ENCODE results near the gene SPPL2C. TPM values are rescaled to one million over a fixed set of nuclear protein-coding genes. Genes with fewer than 3 reads are reported as not detected.

Gene SPPL2C
- total and polyA plus RNA-seq, 2 of the 8 experiments (the other 6 are each of a cell fraction or from before 2014, with no cell fraction given) = not detected

DNA sequence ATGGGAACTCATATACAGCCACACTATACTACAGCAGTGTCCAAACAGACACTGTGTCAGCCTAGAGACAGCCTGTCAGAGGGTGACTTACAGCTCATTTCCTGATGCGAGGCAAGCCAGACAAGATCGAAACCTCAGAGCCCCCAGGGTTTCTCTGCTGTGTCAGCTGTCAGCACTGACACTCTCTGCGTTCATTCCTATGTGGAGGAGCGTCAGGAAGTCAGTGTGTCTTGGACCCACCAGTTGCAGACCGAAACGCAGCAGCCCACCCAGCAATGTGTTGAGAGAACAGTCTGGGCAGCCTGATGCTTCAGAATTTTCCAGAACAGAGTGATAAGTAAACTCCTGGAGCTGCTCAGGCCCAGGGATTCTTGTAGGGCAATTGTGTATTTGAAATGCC lies 29.0 kb downstream of the SPPL2C start (continued):
- TF ChIP-seq, protein P1, sequence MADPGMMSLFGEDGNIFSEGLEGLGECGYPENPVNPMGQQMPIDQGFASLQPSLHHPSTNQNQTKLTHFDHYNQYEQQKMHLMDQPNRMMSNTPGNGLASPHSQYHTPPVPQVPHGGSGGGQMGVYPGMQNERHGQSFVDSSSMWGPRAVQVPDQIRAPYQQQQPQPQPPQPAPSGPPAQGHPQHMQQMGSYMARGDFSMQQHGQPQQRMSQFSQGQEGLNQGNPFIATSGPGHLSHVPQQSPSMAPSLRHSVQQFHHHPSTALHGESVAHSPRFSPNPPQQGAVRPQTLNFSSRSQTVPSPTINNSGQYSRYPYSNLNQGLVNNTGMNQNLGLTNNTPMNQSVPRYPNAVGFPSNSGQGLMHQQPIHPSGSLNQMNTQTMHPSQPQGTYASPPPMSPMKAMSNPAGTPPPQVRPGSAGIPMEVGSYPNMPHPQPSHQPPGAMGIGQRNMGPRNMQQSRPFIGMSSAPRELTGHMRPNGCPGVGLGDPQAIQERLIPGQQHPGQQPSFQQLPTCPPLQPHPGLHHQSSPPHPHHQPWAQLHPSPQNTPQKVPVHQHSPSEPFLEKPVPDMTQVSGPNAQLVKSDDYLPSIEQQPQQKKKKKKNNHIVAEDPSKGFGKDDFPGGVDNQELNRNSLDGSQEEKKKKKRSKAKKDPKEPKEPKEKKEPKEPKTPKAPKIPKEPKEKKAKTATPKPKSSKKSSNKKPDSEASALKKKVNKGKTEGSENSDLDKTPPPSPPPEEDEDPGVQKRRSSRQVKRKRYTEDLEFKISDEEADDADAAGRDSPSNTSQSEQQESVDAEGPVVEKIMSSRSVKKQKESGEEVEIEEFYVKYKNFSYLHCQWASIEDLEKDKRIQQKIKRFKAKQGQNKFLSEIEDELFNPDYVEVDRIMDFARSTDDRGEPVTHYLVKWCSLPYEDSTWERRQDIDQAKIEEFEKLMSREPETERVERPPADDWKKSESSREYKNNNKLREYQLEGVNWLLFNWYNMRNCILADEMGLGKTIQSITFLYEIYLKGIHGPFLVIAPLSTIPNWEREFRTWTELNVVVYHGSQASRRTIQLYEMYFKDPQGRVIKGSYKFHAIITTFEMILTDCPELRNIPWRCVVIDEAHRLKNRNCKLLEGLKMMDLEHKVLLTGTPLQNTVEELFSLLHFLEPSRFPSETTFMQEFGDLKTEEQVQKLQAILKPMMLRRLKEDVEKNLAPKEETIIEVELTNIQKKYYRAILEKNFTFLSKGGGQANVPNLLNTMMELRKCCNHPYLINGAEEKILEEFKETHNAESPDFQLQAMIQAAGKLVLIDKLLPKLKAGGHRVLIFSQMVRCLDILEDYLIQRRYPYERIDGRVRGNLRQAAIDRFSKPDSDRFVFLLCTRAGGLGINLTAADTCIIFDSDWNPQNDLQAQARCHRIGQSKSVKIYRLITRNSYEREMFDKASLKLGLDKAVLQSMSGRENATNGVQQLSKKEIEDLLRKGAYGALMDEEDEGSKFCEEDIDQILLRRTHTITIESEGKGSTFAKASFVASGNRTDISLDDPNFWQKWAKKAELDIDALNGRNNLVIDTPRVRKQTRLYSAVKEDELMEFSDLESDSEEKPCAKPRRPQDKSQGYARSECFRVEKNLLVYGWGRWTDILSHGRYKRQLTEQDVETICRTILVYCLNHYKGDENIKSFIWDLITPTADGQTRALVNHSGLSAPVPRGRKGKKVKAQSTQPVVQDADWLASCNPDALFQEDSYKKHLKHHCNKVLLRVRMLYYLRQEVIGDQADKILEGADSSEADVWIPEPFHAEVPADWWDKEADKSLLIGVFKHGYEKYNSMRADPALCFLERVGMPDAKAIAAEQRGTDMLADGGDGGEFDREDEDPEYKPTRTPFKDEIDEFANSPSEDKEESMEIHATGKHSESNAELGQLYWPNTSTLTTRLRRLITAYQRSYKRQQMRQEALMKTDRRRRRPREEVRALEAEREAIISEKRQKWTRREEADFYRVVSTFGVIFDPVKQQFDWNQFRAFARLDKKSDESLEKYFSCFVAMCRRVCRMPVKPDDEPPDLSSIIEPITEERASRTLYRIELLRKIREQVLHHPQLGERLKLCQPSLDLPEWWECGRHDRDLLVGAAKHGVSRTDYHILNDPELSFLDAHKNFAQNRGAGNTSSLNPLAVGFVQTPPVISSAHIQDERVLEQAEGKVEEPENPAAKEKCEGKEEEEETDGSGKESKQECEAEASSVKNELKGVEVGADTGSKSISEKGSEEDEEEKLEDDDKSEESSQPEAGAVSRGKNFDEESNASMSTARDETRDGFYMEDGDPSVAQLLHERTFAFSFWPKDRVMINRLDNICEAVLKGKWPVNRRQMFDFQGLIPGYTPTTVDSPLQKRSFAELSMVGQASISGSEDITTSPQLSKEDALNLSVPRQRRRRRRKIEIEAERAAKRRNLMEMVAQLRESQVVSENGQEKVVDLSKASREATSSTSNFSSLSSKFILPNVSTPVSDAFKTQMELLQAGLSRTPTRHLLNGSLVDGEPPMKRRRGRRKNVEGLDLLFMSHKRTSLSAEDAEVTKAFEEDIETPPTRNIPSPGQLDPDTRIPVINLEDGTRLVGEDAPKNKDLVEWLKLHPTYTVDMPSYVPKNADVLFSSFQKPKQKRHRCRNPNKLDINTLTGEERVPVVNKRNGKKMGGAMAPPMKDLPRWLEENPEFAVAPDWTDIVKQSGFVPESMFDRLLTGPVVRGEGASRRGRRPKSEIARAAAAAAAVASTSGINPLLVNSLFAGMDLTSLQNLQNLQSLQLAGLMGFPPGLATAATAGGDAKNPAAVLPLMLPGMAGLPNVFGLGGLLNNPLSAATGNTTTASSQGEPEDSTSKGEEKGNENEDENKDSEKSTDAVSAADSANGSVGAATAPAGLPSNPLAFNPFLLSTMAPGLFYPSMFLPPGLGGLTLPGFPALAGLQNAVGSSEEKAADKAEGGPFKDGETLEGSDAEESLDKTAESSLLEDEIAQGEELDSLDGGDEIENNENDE (IDR thresholded peaks at IDR 0.05; ENCODE audit: insufficient replicate concordance, low read length) = no peak
- TF ChIP-seq TCF12 (IDR thresholded peaks at IDR 0.05; ENCODE audit: low read depth, low read length) (no peak), BRCA1 (IDR thresholded peaks at IDR 0.05; ENCODE audit: low read depth, low read length) (no peak), NRF1 (IDR thresholded peaks at IDR 0.05; ENCODE audit: low read depth, low read length) (no peak), RXRA (IDR thresholded peaks at IDR 0.05; ENCODE audit: insufficient read depth, low read depth, low read length) (no peak), SIN3A (conservative IDR thresholded peaks at IDR 0.05 in 1 of 2, IDR thresholded peaks at IDR 0.05 in 1 of 2; ENCODE audit: low read depth in 1 of 2, low read length in 2 of 2) (no peak), ZNF274 (IDR thresholded peaks at IDR 0.05; ENCODE audit: borderline replicate concordance, extremely low read depth, low read length) (no peak), KDM5A (IDR thresholded peaks at IDR 0.05; ENCODE audit: low read length) (no peak), MAFK (IDR thresholded peaks at IDR 0.05; ENCODE audit: low read depth, low read length) (no peak), KDM4A (IDR thresholded peaks at IDR 0.05; ENCODE audit: low read depth, low read length, severe bottlenecking) (no peak)

Data from H1 (cell line).